A673 (cell line): Measurements from ENCODE around the gene INO80C. TPM values are rescaled to one million over a fixed set of nuclear protein-coding genes. Genes with fewer than 3 reads are reported as not detected.

Experiments
- BruUV-seq: library from RNA; stranded (reverse); fragments of 400-500 nt; replicated peaks from 2 replicates; lab custom pipeline; 2021; lab: Mats Ljungman, UMichigan
- CTCF ChIA-PET: fragments of 300-600 bp; sonication (Branson Sonifier 250); formaldehyde crosslinking; loops from one replicate; lab custom pipeline; 2022; ENCODE audit warnings: antibody characterized with exemption; lab: Charles Lee
- POLR2A ChIA-PET: fragments of 300-600 bp; sonication (Branson Sonifier 250); formaldehyde crosslinking; loops from one replicate; lab custom pipeline; 2022; ENCODE audit warnings: antibody characterized with exemption; ENCODE audit not compliant: low non-redundant PET; lab: Charles Lee
- DNase-seq: peaks from one replicate; pipeline ENCODE4 v3.0.0-alpha.2; 2015; ENCODE audit warnings: low spot score
- H3K27ac ChIP-seq: fragments of 200-600 bp; sonication (generic); 2 replicates; pipeline ENCODE4 v1.5.1; 2016; ENCODE audit warnings: mixed run types, low read depth, mild to moderate bottlenecking, mixed read lengths, antibody characterized with exemption, low read length; ENCODE audit not compliant: poor library complexity, severe bottlenecking
- H3K27me3 ChIP-seq: fragments of 200-600 bp; sonication (generic); replicated peaks from 2 replicates; pipeline ENCODE4 v1.6.1; 2017; ENCODE audit warnings: mixed run types, low read depth, mild to moderate bottlenecking, mixed read lengths, antibody characterized with exemption, low read length; ENCODE audit not compliant: insufficient read depth, poor library complexity
- H3K36me3 ChIP-seq: fragments of 200-600 bp; sonication (generic); 2 replicates; pipeline ENCODE4 v1.6.1; 2016; ENCODE audit warnings: mixed run types, mild to moderate bottlenecking, mixed read lengths, antibody characterized with exemption, low read length; ENCODE audit not compliant: insufficient read depth, poor library complexity, severe bottlenecking
- H3K4me1 ChIP-seq: fragments of 200-600 bp; sonication (generic); 2 replicates; pipeline ENCODE4 v1.6.1; 2017; ENCODE audit warnings: mixed run types, mild to moderate bottlenecking, mixed read lengths, antibody characterized with exemption, low read length; ENCODE audit not compliant: insufficient read depth, poor library complexity, severe bottlenecking
- H3K4me3 ChIP-seq: fragments of 200-600 bp; sonication (generic); 2 replicates; pipeline ENCODE4 v1.5.1; 2016; ENCODE audit warnings: low read depth, mixed run types, mild to moderate bottlenecking, mixed read lengths, low read length; ENCODE audit not compliant: poor library complexity, severe bottlenecking
- H3K9me3 ChIP-seq: fragments of 200-600 bp; sonication (generic); 2 replicates; pipeline ENCODE4 v1.6.1; 2016; ENCODE audit warnings: mixed run types, low read depth, mild to moderate bottlenecking, mixed read lengths, antibody characterized with exemption, low read length; ENCODE audit not compliant: poor library complexity, severe bottlenecking
- CTCF ChIP-seq: fragments of 300-800, 200-600 bp; sonication (generic); conservative IDR thresholded peaks from 2 replicates; pipeline ENCODE4 v1.5.1; 2017; ENCODE audit warnings: low read depth, mild to moderate bottlenecking, antibody characterized with exemption, low read length, moderate library complexity, mixed read lengths
- EZH2 ChIP-seq: fragments of 200-600 bp; sonication (generic); IDR thresholded peaks from 2 replicates; pipeline ENCODE4 v1.6.1; 2017; ENCODE audit warnings: borderline replicate concordance, low read depth, mild to moderate bottlenecking, mixed read lengths, antibody characterized with exemption, low read length; ENCODE audit not compliant: poor library complexity, severe bottlenecking
- intact Hi-C: fragments of 100-400 bp; cut with micrococcal nuclease; formaldehyde crosslinking; loops from one replicate; pipeline ENCODE4 v1.10.0; 2022; ENCODE audit not compliant: unreplicated experiment
- total RNA-seq: library from RNA; stranded (reverse); gene quantifications from 2 replicates; pipeline ENCODE4 v1.2.3, GENCODE V29; 2021

The INO80C gene
- total RNA-seq, 1 experiment from 2014 or later = 36.6 TPM

GRCh38 chr18:35506024-35506712, 8.4 kb upstream of the INO80C start:
- TF ChIP-seq CTCF = no peak
- no peak for TF ChIP-seq EZH2
- Histone ChIP-seq H3K27me3 (no peaks in the 10 kb centered on the region), H3K4me3 (no peak overlapping the region), H3K36me3 (no peaks in the 10 kb centered on the region), H3K4me1 (no peaks in the 10 kb centered on the region), H3K9me3 (no peaks in the 10 kb centered on the region), H3K27ac (no peak overlapping the region)
- POLR2A ChIA-PET = interaction anchor here (0.7 kb wide), 1 partner anchor 11 kb away, joined by 3 read pairs; no protein-coding TSS in a partner anchor
- DNase-seq = no peak
- intact Hi-C loops = no loop called here
- CTCF ChIA-PET = no interaction called here
- BruUV-seq = no TSS peak

GRCh38 chr18:35504996-35505395, 7.2 kb upstream of the INO80C start:
- H3K9me3 ChIP-seq = no peaks in the 10 kb centered on the region
- no peak overlapping the region for H3K4me3 ChIP-seq
- no peaks in the 10 kb centered on the region for H3K4me1 ChIP-seq
- no peaks in the 10 kb centered on the region for H3K36me3 ChIP-seq
- BruUV-seq = no TSS peak
- H3K27me3 ChIP-seq = no peaks in the 10 kb centered on the region
- DNase-seq = no peak
- TF ChIP-seq EZH2 (no peak), CTCF (no peak)
- intact Hi-C loops = no loop called here
- POLR2A ChIA-PET = no interaction called here
- CTCF ChIA-PET = no interaction called here
- H3K27ac ChIP-seq = no peak overlapping the region

- CTCF ChIA-PET = no interaction called here
- H3K4me3 ChIP-seq = no peak overlapping the region
- no TSS peak for BruUV-seq
- intact Hi-C loops = no loop called here
- H3K27me3 ChIP-seq = no peaks in the 10 kb centered on the region
- no peaks in the 10 kb centered on the region for H3K4me1 ChIP-seq
- no peak overlapping the region for H3K27ac ChIP-seq
- H3K36me3 ChIP-seq = no peaks in the 10 kb centered on the region
- no peaks in the 10 kb centered on the region for H3K9me3 ChIP-seq
- no peak for DNase-seq
- TF ChIP-seq EZH2 (no peak), CTCF (no peak)
- POLR2A ChIA-PET = no interaction called here
These were observed 4.3 kb upstream of the INO80C start for GRCh38 chr18:35502052-35502451.
